ENCODE results near the gene PPP1R3G.

PPP1R3G gene

GRCh38 chr6:5084781-5085647, at the start of gene PPP1R3G:
TSS of gene PPP1R3G (plus strand) at chr6:5085341. CDS start at chr6:5085486, 145 bp downstream.
- H3K9me3 Mint-ChIP-seq, result no peaks in the 10 kb centered on the region
- DNase-seq, result peak; percentile 32
- H3K27me3 Mint-ChIP-seq, result peaks cover 65% of the 10 kb centered on the region
- H3K27ac Mint-ChIP-seq, result no peak within 1 kb of the TSS
- peaks cover 9% of the 10 kb centered on the region for H3K4me1 Mint-ChIP-seq (ENCODE audit: low read depth)
- H3K36me3 Mint-ChIP-seq (ENCODE audit: low read depth), result no peaks in the 10 kb centered on the region
- peak within 1 kb of the TSS; percentile 70 for H3K4me3 Mint-ChIP-seq

DNA sequence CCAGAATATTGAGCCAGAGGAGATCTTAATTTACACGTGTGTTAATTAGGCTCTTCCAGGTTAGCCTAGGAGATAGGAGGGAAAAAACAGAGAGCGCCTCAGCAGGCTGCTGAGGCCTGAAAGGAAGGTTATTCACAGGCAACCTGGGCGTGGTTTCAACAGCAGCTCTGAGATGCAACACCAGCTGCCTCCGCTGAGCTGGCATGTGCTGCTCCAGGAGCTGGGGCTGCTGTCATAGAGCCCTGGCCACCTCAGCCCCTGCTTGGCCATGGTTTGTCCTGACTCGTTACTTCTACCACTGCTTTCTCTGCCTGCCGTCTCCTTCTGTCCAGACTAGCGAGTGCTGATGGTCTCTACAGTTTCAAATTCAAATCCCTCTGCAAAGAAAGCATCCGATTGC, 48.9 kb upstream of the PPP1R3G start:
- H3K36me3 Mint-ChIP-seq (ENCODE audit: low read depth), result no peaks in the 10 kb centered on the region
- no peaks in the 10 kb centered on the region for H3K27me3 Mint-ChIP-seq
- no peaks in the 10 kb centered on the region for H3K9me3 Mint-ChIP-seq
- H3K4me1 Mint-ChIP-seq (ENCODE audit: low read depth), result peaks cover 2% of the 10 kb centered on the region
- H3K4me3 Mint-ChIP-seq, result no peak overlapping the region
- DNase-seq, result no peak
- H3K27ac Mint-ChIP-seq, result no peak overlapping the region

GRCh38 chr6:5041955-5042354, 43.2 kb upstream of the PPP1R3G start:
- Mint-ChIP-seq H3K4me1 (ENCODE audit: low read depth) (no peaks in the 10 kb centered on the region), H3K36me3 (ENCODE audit: low read depth) (peaks cover 19% of the 10 kb centered on the region), H3K27me3 (no peaks in the 10 kb centered on the region), H3K9me3 (no peaks in the 10 kb centered on the region), H3K27ac (no peak overlapping the region), H3K4me3 (no peak overlapping the region)
- DNase-seq, result no peak

GRCh38 chr6:5042436-5042835, 42.7 kb upstream of the PPP1R3G start:
- H3K27ac Mint-ChIP-seq, result no peak overlapping the region
- no peaks in the 10 kb centered on the region for H3K27me3 Mint-ChIP-seq

GRCh38 chr6:5044866-5045265, 40.3 kb upstream of the PPP1R3G start:
- Mint-ChIP-seq H3K4me1 (ENCODE audit: low read depth) (no peaks in the 10 kb centered on the region), H3K36me3 (ENCODE audit: low read depth) (peaks cover 19% of the 10 kb centered on the region), H3K27me3 (no peaks in the 10 kb centered on the region), H3K9me3 (peaks cover 4% of the 10 kb centered on the region), H3K27ac (no peak overlapping the region), H3K4me3 (no peak overlapping the region)
- DNase-seq, result no peak

More at GRCh38 chr6:5042436-5042835, 42.7 kb upstream of the PPP1R3G start:
- no peaks in the 10 kb centered on the region for H3K4me1 Mint-ChIP-seq (ENCODE audit: low read depth)
- peaks cover 2% of the 10 kb centered on the region for H3K9me3 Mint-ChIP-seq
- H3K36me3 Mint-ChIP-seq (ENCODE audit: low read depth), result peaks cover 19% of the 10 kb centered on the region
- DNase-seq, result no peak
- no peak overlapping the region for H3K4me3 Mint-ChIP-seq

- peaks cover 9% of the 10 kb centered on the region for H3K9me3 Mint-ChIP-seq
- H3K4me1 Mint-ChIP-seq (ENCODE audit: low read depth), result no peaks in the 10 kb centered on the region
- no peak overlapping the region for H3K4me3 Mint-ChIP-seq
- DNase-seq, result no peak
- no peak overlapping the region for H3K27ac Mint-ChIP-seq
- peaks cover 19% of the 10 kb centered on the region for H3K36me3 Mint-ChIP-seq (ENCODE audit: low read depth)
- H3K27me3 Mint-ChIP-seq, result no peaks in the 10 kb centered on the region
These were observed 39.7 kb upstream of the PPP1R3G start for GRCh38 chr6:5045416-5045815.

GRCh38 chr6:5046430-5046829, 38.7 kb upstream of the PPP1R3G start:
- Mint-ChIP-seq H3K36me3 (ENCODE audit: low read depth) (peaks cover 23% of the 10 kb centered on the region), H3K9me3 (peaks cover 18% of the 10 kb centered on the region), H3K27me3 (no peaks in the 10 kb centered on the region), H3K4me1 (ENCODE audit: low read depth) (no peaks in the 10 kb centered on the region), H3K4me3 (no peak overlapping the region), H3K27ac (no peak overlapping the region)
- no peak for DNase-seq

DNA sequence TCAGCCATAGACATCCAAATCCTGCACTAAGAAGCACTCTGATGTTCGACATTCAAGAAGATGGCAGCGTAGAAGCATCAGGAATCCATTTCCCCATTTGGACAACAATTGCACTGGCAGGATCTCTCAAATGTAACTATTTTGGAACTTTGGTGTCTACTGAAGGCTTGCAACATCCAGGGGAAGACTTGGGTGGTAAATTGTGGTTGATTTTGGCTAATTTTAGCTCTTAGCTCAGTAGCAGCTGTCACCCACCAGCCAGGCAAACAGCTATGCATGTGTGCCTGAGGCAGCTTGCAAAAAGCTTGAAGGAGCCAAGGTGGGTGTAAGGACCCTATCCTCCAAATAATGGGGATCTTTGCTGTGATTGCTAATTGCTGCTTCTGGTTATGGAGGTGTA, 35.1 kb upstream of the PPP1R3G start:
- Mint-ChIP-seq H3K27me3 (no peaks in the 10 kb centered on the region), H3K4me3 (no peak overlapping the region), H3K9me3 (peaks cover 23% of the 10 kb centered on the region), H3K4me1 (ENCODE audit: low read depth) (no peaks in the 10 kb centered on the region), H3K36me3 (ENCODE audit: low read depth) (peaks cover 9% of the 10 kb centered on the region), H3K27ac (no peak overlapping the region)
- no peak for DNase-seq

- Mint-ChIP-seq H3K4me1 (ENCODE audit: low read depth) (no peaks in the 10 kb centered on the region), H3K9me3 (peaks cover 23% of the 10 kb centered on the region), H3K27me3 (no peaks in the 10 kb centered on the region), H3K4me3 (no peak overlapping the region), H3K27ac (no peak overlapping the region), H3K36me3 (ENCODE audit: low read depth) (peaks cover 4% of the 10 kb centered on the region)
- no peak for DNase-seq
These were observed 33.7 kb upstream of the PPP1R3G start for GRCh38 chr6:5051394-5051793.

- H3K9me3 Mint-ChIP-seq, result peaks cover 21% of the 10 kb centered on the region
- no peaks in the 10 kb centered on the region for H3K4me1 Mint-ChIP-seq (ENCODE audit: low read depth)
- no peaks in the 10 kb centered on the region for H3K27me3 Mint-ChIP-seq
- no peak overlapping the region for H3K27ac Mint-ChIP-seq
- H3K4me3 Mint-ChIP-seq, result no peak overlapping the region
- peaks cover 4% of the 10 kb centered on the region for H3K36me3 Mint-ChIP-seq (ENCODE audit: low read depth)
- DNase-seq, result no peak
These were observed 32.1 kb upstream of the PPP1R3G start for GRCh38 chr6:5053038-5053437.

- H3K9me3 Mint-ChIP-seq, result peaks cover 21% of the 10 kb centered on the region
- no peaks in the 10 kb centered on the region for H3K27me3 Mint-ChIP-seq
- DNase-seq, result no peak
These were observed 31.3 kb upstream of the PPP1R3G start for GRCh38 chr6:5053864-5054244.

GRCh38 chr6:5054245-5054873, 30.8 kb upstream of the PPP1R3G start:
- H3K27ac Mint-ChIP-seq, result no peak overlapping the region
- no peaks in the 10 kb centered on the region for H3K27me3 Mint-ChIP-seq
- no peak for DNase-seq
- peaks cover 4% of the 10 kb centered on the region for H3K36me3 Mint-ChIP-seq (ENCODE audit: low read depth)
- H3K4me3 Mint-ChIP-seq, result no peak overlapping the region
- no peaks in the 10 kb centered on the region for H3K4me1 Mint-ChIP-seq (ENCODE audit: low read depth)
- peaks cover 21% of the 10 kb centered on the region for H3K9me3 Mint-ChIP-seq

More at GRCh38 chr6:5053864-5054244, 31.3 kb upstream of the PPP1R3G start:
- no peaks in the 10 kb centered on the region for H3K4me1 Mint-ChIP-seq (ENCODE audit: low read depth)
- H3K27ac Mint-ChIP-seq, result no peak overlapping the region
- no peak overlapping the region for H3K4me3 Mint-ChIP-seq
- peaks cover 4% of the 10 kb centered on the region for H3K36me3 Mint-ChIP-seq (ENCODE audit: low read depth)

DNA sequence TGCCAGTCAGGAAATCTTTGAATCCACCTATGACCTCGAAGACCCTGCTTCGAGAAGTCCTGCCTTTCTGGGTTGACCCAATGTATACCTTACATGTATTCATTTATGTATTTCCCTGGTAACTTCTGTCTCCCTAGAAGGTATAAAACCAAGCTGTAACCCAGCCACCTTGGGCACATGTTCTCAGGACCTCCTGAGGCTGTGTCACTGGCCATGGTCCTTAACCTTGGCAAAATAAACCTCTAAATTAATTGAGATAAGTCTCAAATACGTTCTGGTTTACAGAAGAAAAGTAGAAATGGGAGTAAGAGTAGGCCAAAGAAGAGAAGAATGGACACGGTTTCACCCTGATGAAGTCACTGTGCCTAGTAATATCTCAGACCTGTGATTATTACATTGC, 30.0 kb upstream of the PPP1R3G start:
- Mint-ChIP-seq H3K36me3 (ENCODE audit: low read depth) (peaks cover 4% of the 10 kb centered on the region), H3K4me3 (no peak overlapping the region), H3K9me3 (peaks cover 17% of the 10 kb centered on the region), H3K4me1 (ENCODE audit: low read depth) (no peaks in the 10 kb centered on the region), H3K27ac (no peak overlapping the region), H3K27me3 (no peaks in the 10 kb centered on the region)
- DNase-seq, result no peak

- H3K27me3 Mint-ChIP-seq, result no peaks in the 10 kb centered on the region
- H3K4me3 Mint-ChIP-seq, result no peak overlapping the region
- H3K27ac Mint-ChIP-seq, result no peak overlapping the region
- H3K36me3 Mint-ChIP-seq (ENCODE audit: low read depth), result no peaks in the 10 kb centered on the region
- no peak for DNase-seq
- no peaks in the 10 kb centered on the region for H3K4me1 Mint-ChIP-seq (ENCODE audit: low read depth)
- no peaks in the 10 kb centered on the region for H3K9me3 Mint-ChIP-seq
These were observed 26.9 kb upstream of the PPP1R3G start for GRCh38 chr6:5058254-5058653.
